ENCODE data around the gene GAPVD1.

GRCh38 chr9:125317704-125318103 lies 56.1 kb downstream of the GAPVD1 start:
- TF ChIP-seq ESRRA (CRISPR knock-in tag; IDR thresholded peaks at IDR 0.05; ENCODE audit: borderline replicate concordance): no peak
- no peak for TF ChIP-seq ATF3 (CRISPR knock-in tag; conservative IDR thresholded peaks at IDR 0.05)
- TF ChIP-seq SP1 (CRISPR knock-in tag; conservative IDR thresholded peaks at IDR 0.05): no peak
- TF ChIP-seq, protein P1, sequence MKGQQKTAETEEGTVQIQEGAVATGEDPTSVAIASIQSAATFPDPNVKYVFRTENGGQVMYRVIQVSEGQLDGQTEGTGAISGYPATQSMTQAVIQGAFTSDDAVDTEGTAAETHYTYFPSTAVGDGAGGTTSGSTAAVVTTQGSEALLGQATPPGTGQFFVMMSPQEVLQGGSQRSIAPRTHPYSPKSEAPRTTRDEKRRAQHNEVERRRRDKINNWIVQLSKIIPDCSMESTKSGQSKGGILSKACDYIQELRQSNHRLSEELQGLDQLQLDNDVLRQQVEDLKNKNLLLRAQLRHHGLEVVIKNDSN (CRISPR knock-in tag; IDR thresholded peaks at IDR 0.05): no peak
- TF ChIP-seq CTCF (IDR thresholded peaks at IDR 0.05): no peak
- TF ChIP-seq NR2C2 (CRISPR knock-in tag; IDR thresholded peaks at IDR 0.05): no peak
- no peak for TF ChIP-seq ZSCAN18 (CRISPR knock-in tag; IDR thresholded peaks at IDR 0.05)
- TF ChIP-seq GRHL2 (CRISPR knock-in tag; IDR thresholded peaks at IDR 0.05; ENCODE audit: insufficient replicate concordance, severe bottlenecking): no peak
- TF ChIP-seq TCF7 (CRISPR knock-in tag; IDR thresholded peaks at IDR 0.05; ENCODE audit: low read depth): no peak
- no peak for TF ChIP-seq TEAD4 (CRISPR knock-in tag; IDR thresholded peaks at IDR 0.05)
- TF ChIP-seq RELA (CRISPR knock-in tag; IDR thresholded peaks at IDR 0.05; ENCODE audit: borderline replicate concordance): no peak
- TF ChIP-seq ETV6 (CRISPR knock-in tag; IDR thresholded peaks at IDR 0.05): no peak
- TF ChIP-seq CREB1 (CRISPR knock-in tag; IDR thresholded peaks at IDR 0.05): no peak
